ENCODE results near the gene LGALS7B.
"Not testable (repeated sequence)": the region's sequence is repeated elsewhere in the genome, so short reads cannot be mapped to it uniquely, and the experiment has no call there.

The LGALS7B gene

GRCh38 chr19:38825936-38826335 lies 36.9 kb downstream of the LGALS7B start:
- not testable (repeated sequence) for DNase-seq

- no peak for DNase-seq
These were observed 38.0 kb downstream of the LGALS7B start for GRCh38 chr19:38826856-38827551.

- not testable (repeated sequence) for DNase-seq
These were observed 40.2 kb downstream of the LGALS7B start for GRCh38 chr19:38829203-38829602.

GRCh38 chr19:38830039-38830733 lies 41.2 kb downstream of the LGALS7B start:
- DNase-seq, result no peak

- DNase-seq, result no peak
These were observed 42.2 kb downstream of the LGALS7B start for GRCh38 chr19:38831142-38831605.

- no peak for DNase-seq
These were observed 44.1 kb downstream of the LGALS7B start for GRCh38 chr19:38833092-38833425.

GRCh38 chr19:38834104-38834490 lies 45.1 kb downstream of the LGALS7B start:
- no peak for DNase-seq

- no peak for DNase-seq
These were observed 45.6 kb downstream of the LGALS7B start for GRCh38 chr19:38834590-38834989.

- no peak for DNase-seq
These were observed 47.4 kb downstream of the LGALS7B start for GRCh38 chr19:38836159-38836982.

- no peak for DNase-seq
These were observed 48.1 kb downstream of the LGALS7B start for GRCh38 chr19:38836983-38837626.

- DNase-seq, result no peak
These were observed 48.7 kb downstream of the LGALS7B start for GRCh38 chr19:38837656-38838121.

- DNase-seq, result no peak
These were observed 49.4 kb downstream of the LGALS7B start for GRCh38 chr19:38838208-38838985.

- DNase-seq, result no peak
These were observed 50.2 kb downstream of the LGALS7B start for GRCh38 chr19:38838986-38839761.

GRCh38 chr19:38839816-38840582 lies 51.0 kb downstream of the LGALS7B start:
- DNase-seq, result no peak

GRCh38 chr19:38840583-38840968 lies 51.6 kb downstream of the LGALS7B start:
- DNase-seq, result no peak

Measured in NCI-H1092 treated with DMSO at 0.1 percent for 48 hours (cell line).